HCT116 (cell line): ENCODE data around the gene MTM1. TPM values are rescaled to one million over a fixed set of nuclear protein-coding genes. Genes with fewer than 3 reads are reported as not detected.

ENCODE experiments used
- ATAC-seq: fragments of 200-7000 bp; cut with Tn5 transposase; 2 replicates; pipeline ENCODE4 v1.9.1; 2020; ENCODE audit warnings: mild to moderate bottlenecking, moderate library complexity
- Bru-seq: library from RNA; stranded (reverse); fragments of 400-500 nt; gene quantifications from one replicate; lab custom pipeline; 2021; lab: Mats Ljungman, UMichigan
- BruChase-seq, 2 experiments: library from RNA; stranded (reverse); fragments of 400-500 nt; gene quantifications; one replicate each; lab custom pipeline; 2021; lab: Mats Ljungman, UMichigan
- BruUV-seq: library from RNA; stranded (reverse); fragments of 400-500 nt; replicated peaks from 2 replicates; lab custom pipeline; 2021; lab: Mats Ljungman, UMichigan
- CTCF ChIA-PET: fragments of 300-600 bp; sonication (Branson Sonifier 250); formaldehyde crosslinking; loops from one replicate; lab custom pipeline; 2021; ENCODE audit warnings: antibody characterized with exemption; lab: Charles Lee
- POLR2A ChIA-PET: fragments of 300-600, 350-600 bp; sonication (Branson Sonifier 250); formaldehyde crosslinking; loops from one replicate; lab custom pipeline; 2021; ENCODE audit warnings: antibody characterized with exemption; lab: Charles Lee
- RAD21 ChIA-PET, 2 experiments: fragments of 300-600 bp; sonication (Branson Sonifier 250); formaldehyde crosslinking; loops; one replicate each; lab custom pipeline; 2023; ENCODE audit warnings: low total read pairs in 2 of 2; ENCODE audit not compliant: uncharacterized antibody in 2 of 2, unreplicated experiment in 2 of 2, low non-redundant PET in 1 of 2; lab: Charles Lee
- DNase-seq: peaks from one replicate; pipeline ENCODE4 v3.0.0-alpha.2; 2010; ENCODE audit warnings: low read depth, low spot score
- H2AFZ ChIP-seq: fragments of 200-600 bp; shearing (Covaris generic), sonication (generic); 2 replicates; pipeline ENCODE4 v1.6.1; 2017; ENCODE audit warnings: low read depth, mixed run types, mixed read lengths, antibody characterized with exemption, low read length; ENCODE audit not compliant: poor library complexity, severe bottlenecking
- H3K27ac ChIP-seq: 2 replicates; pipeline ENCODE4 v1.5.1; 2012; ENCODE audit warnings: low read depth, low read length
- H3K27me3 ChIP-seq: fragments of 200-600 bp; sonication (generic); 2 replicates; pipeline ENCODE4 v1.6.1; 2016; ENCODE audit warnings: mixed run types, low read length, mixed read lengths; ENCODE audit not compliant: insufficient read depth
- H3K36me3 ChIP-seq, 2 experiments: fragments of 200-500 bp in 1 of 2; fragments of 200-600 bp in 1 of 2; sonication (Bioruptor generic) in 1 of 2; sonication (generic) in 1 of 2; 2 replicates each; pipeline versions ENCODE4 v1.5.1 to v1.6.1; 2014 to 2016; ENCODE audit warnings: low read length in 2 of 2, inconsistent platforms in 1 of 2, mixed read lengths in 1 of 2, mixed run types in 1 of 2; ENCODE audit not compliant: insufficient read depth in 2 of 2, control insufficient read depth in 1 of 2
- H3K4me1 ChIP-seq, 2 experiments: fragments of 200-600 bp in 1 of 2; sonication (generic) in 1 of 2; 2 replicates each; pipeline versions ENCODE4 v1.5.1 to v1.6.1; 2012 to 2017; ENCODE audit warnings: low read length in 2 of 2, inconsistent platforms in 1 of 2, mild to moderate bottlenecking in 1 of 2, mixed read lengths in 1 of 2, mixed run types in 1 of 2, moderate library complexity in 1 of 2; ENCODE audit not compliant: insufficient read depth in 2 of 2, control insufficient read depth in 1 of 2
- H3K4me2 ChIP-seq: fragments of 200-600 bp; sonication (generic); 2 replicates; pipeline ENCODE4 v1.6.1; 2017; ENCODE audit warnings: mixed run types, low read length, mixed read lengths
- H3K4me3 ChIP-seq, 2 experiments: fragments of 200-600 bp in 1 of 2; sonication (generic) in 1 of 2; replicated peaks in 1 of 2; 2 replicates each; pipeline ENCODE4 v1.5.1; 2011 to 2016; ENCODE audit warnings: low read length in 2 of 2, control low read depth in 1 of 2, low read depth in 1 of 2, mild to moderate bottlenecking in 1 of 2, mixed read lengths in 1 of 2, mixed run types in 1 of 2
- H3K79me2 ChIP-seq: fragments of 200-600 bp; sonication (generic); 2 replicates; pipeline ENCODE4 v1.6.1; 2017; ENCODE audit warnings: mild to moderate bottlenecking, mixed run types, low read length, moderate library complexity, mixed read lengths; ENCODE audit not compliant: insufficient read depth
- H3K9ac ChIP-seq: fragments of 200-600 bp; sonication (generic); 2 replicates; pipeline ENCODE4 v1.6.1; 2016; ENCODE audit warnings: low read length, mixed read lengths
- H3K9me2 ChIP-seq: fragments of 200-600 bp; sonication (generic), shearing (Covaris generic); 2 replicates; pipeline ENCODE4 v1.6.1; 2017; ENCODE audit warnings: mixed run types, mild to moderate bottlenecking, moderate library complexity; ENCODE audit not compliant: insufficient read depth
- H3K9me3 ChIP-seq, 2 experiments: fragments of 200-500 bp in 1 of 2; fragments of 200-600 bp in 1 of 2; sonication (Bioruptor generic) in 1 of 2; sonication (generic) in 1 of 2; 2 replicates each; pipeline ENCODE4 v1.6.1; 2014 to 2017; ENCODE audit warnings: low read length in 2 of 2, mixed read lengths in 2 of 2, inconsistent platforms in 1 of 2, low read depth in 1 of 2, mild to moderate bottlenecking in 1 of 2, mixed run types in 1 of 2, moderate library complexity in 1 of 2; ENCODE audit not compliant: control insufficient read depth in 1 of 2, insufficient read depth in 1 of 2
- H4K20me1 ChIP-seq: fragments of 200-600 bp; sonication (generic), shearing (Covaris generic); 2 replicates; pipeline ENCODE4 v1.6.1; 2017; ENCODE audit warnings: mixed run types, mild to moderate bottlenecking, moderate library complexity; ENCODE audit not compliant: insufficient read depth
- CBX3 ChIP-seq: IDR thresholded peaks from 2 replicates; pipeline ENCODE4 v1.6.1; 2012; ENCODE audit warnings: low read depth
- ELF1 ChIP-seq: IDR thresholded peaks from 2 replicates; pipeline ENCODE4 v1.6.1; 2012; ENCODE audit warnings: low read depth, borderline replicate concordance
- EZH2phosphoT487 ChIP-seq: fragments of 200-600 bp; IDR thresholded peaks from 2 replicates; pipeline ENCODE4 v1.6.1; 2018; ENCODE audit warnings: antibody characterized with exemption, borderline replicate concordance
- JUND ChIP-seq: IDR thresholded peaks from 2 replicates; pipeline ENCODE4 v1.6.1; 2012
- POLR2A ChIP-seq: IDR thresholded peaks from 2 replicates; pipeline ENCODE4 v1.7.0; 2011; ENCODE audit warnings: borderline replicate concordance; ENCODE audit not compliant: insufficient read depth, insufficient read length; ENCODE audit errors: extremely low read depth
- POLR2AphosphoS5 ChIP-seq: IDR thresholded peaks from 2 replicates; pipeline ENCODE4 v1.6.1; 2011; ENCODE audit warnings: mild to moderate bottlenecking, low read depth, low read length, moderate library complexity
- SP1 ChIP-seq: IDR thresholded peaks from 2 replicates; pipeline ENCODE4 v1.6.1; 2012; ENCODE audit warnings: low read depth
- SRF ChIP-seq: IDR thresholded peaks from 2 replicates; pipeline ENCODE4 v1.6.1; 2012; ENCODE audit warnings: low read depth
- TCF7L2 ChIP-seq: IDR thresholded peaks from 2 replicates; pipeline ENCODE4 v1.7.0; 2011; ENCODE audit warnings: borderline replicate concordance, inconsistent platforms; ENCODE audit not compliant: insufficient read depth, insufficient read length; ENCODE audit errors: extremely low read depth
- YY1 ChIP-seq: IDR thresholded peaks from 2 replicates; pipeline ENCODE4 v1.6.1; 2011; ENCODE audit warnings: low read length, low read depth, moderate library complexity, mild to moderate bottlenecking; ENCODE audit not compliant: insufficient replicate concordance; ENCODE audit errors: extremely low read depth
- ZBTB33 ChIP-seq: IDR thresholded peaks from 2 replicates; pipeline ENCODE4 v1.6.1; 2011; ENCODE audit warnings: mild to moderate bottlenecking, low read length, moderate library complexity; ENCODE audit not compliant: insufficient replicate concordance; ENCODE audit errors: extremely low read depth
- ZFX ChIP-seq: fragments of 450-650 bp; IDR thresholded peaks from 2 replicates; pipeline ENCODE4 v1.6.1; 2017
- ZNF274 ChIP-seq: fragments of 200-500 bp; sonication (Bioruptor generic); IDR thresholded peaks from 2 replicates; pipeline ENCODE4 v1.6.1; 2014; ENCODE audit warnings: mild to moderate bottlenecking, low read depth, low read length, inconsistent platforms
- intact Hi-C: fragments of 100-400 bp; cut with micrococcal nuclease; formaldehyde crosslinking; loops from 2 replicates; pipeline ENCODE4 v1.10.0; 2022
- long read RNA-seq: library from polyadenylated mRNA; unstranded; transcript quantifications from one replicate; pipeline ENCODE4 v2.0.0, GENCODE V29; 2021; ENCODE audit not compliant: unreplicated experiment
- polyA plus RNA-seq: library from polyadenylated mRNA; unstranded; fragments of >200 nt; gene quantifications from 2 replicates; pipeline ENCODE4 v1.2.1, GENCODE V29; 2012; ENCODE audit warnings: missing spikeins
- total RNA-seq: library from RNA; stranded (reverse); gene quantifications from one replicate; pipeline ENCODE4 v1.2.1, GENCODE V29; 2021; ENCODE audit not compliant: unreplicated experiment
- TF ChIP-seq, protein P1 (sequence below): IDR thresholded peaks from 2 replicates; pipeline ENCODE4 v1.6.1; 2012
- TF ChIP-seq, protein P2 (sequence below): IDR thresholded peaks from 2 replicates; pipeline ENCODE4 v1.6.1; 2012; ENCODE audit warnings: low read depth
- TF ChIP-seq, protein P3 (sequence below): IDR thresholded peaks from 2 replicates; pipeline ENCODE4 v1.6.1; 2012

The MTM1 gene
- total RNA-seq (6.5 TPM), Bru-seq, nascent RNA (percentile 57 among the genes with signal in this experiment), BruChase-seq, experiment 1, labeled RNA remaining after a 6-hour chase (percentile 47 among the genes with signal in this experiment), BruChase-seq, experiment 2, labeled RNA remaining after a 2-hour chase (percentile 59 among the genes with signal in this experiment)
- 1.9 and 2.7 TPM in 2 replicates for polyA plus RNA-seq
- long read RNA-seq, transcript MTM1-203 (15 exons, 3,593 nt), result major isoform, 18 of 26 reads
- long read RNA-seq, partial matches to known transcripts, result 4 of 26 reads
- long read RNA-seq, other reads (novel, unspliced or antisense), result 4 of 26 reads

DNA sequence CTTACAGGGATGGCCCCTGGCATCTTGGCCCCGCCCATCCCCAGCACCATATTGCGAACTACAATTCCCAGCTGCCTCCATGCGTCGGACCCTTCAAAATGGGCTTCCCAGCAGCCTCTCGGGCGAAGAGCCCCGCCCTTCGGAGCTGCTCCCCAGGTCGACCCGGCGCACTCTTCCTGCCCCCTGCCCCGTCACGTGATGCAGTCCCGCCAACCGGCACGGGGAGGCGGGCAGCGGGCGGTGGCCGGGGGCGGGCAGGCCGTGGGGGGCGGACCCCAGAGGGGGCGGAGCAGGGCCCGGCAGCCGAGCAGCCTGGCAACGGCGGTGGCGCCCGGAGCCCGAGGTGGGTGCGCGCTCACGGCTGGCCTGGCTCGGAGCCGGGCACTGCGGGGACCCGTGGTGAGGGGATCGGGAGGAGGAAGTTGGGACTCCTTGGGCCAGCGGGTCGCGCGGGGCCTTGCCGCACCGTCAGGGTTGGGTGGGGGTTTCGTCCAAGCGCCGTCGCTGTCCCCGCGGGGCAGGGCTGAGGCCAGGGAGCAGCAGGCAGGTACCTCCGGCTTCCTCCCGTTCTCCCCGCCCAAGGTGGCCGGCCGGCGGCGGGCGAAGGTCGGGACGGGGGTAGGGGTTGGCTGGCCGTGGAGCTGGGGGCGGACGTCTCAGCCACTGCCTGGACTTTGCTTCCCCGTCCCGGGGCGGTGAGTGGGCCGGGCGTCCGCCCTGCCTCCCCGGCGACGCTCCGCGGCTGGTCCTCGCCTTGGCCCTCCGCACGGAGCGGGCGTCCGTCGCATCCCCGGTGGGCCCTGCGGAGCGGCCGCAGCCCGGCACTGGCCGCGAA lies at the start of gene MTM1:
Gene MTM1, plus strand, starts transcription at position 302 of the 835 bp plus-strand sequence. CDS start 23,994 bp downstream, outside the sequence.
- CTCF ChIA-PET, result no interaction called here

More for the DNA sequence above, at the start of gene MTM1:
- DNase-seq (peak; percentile 84), ATAC-seq (peak; percentile 92)
- Histone ChIP-seq H4K20me1 (no peaks in the 10 kb centered on the region), H3K4me2 (peak within 1 kb of the TSS; percentile 78), H3K79me2 (peaks cover 2% of the 10 kb centered on the region; the same call in 1 of the 2 replicates), H2AFZ (peak within 1 kb of the TSS; percentile 82), H3K36me3 (no peaks in the 10 kb centered on the region), H3K27ac (peak within 1 kb of the TSS; percentile 40; the same call in 1 of the 2 replicates), H3K9me2 (no peaks in the 10 kb centered on the region), H3K4me1 (peaks cover 5 to 33% of the 10 kb centered on the region in 2 experiments), H3K9me3 (no peaks in the 10 kb centered on the region), H3K4me3 (peak within 1 kb of the TSS; percentile 55 to 66), H3K9ac (peak within 1 kb of the TSS; percentile 67), H3K27me3 (no peaks in the 10 kb centered on the region)
- no TSS peak for BruUV-seq
- intact Hi-C loops, result no loop called here
- TF ChIP-seq SRF, result peak; percentile 50
- peak; percentile 66 for TF ChIP-seq POLR2AphosphoS5
- TF ChIP-seq, protein P1, sequence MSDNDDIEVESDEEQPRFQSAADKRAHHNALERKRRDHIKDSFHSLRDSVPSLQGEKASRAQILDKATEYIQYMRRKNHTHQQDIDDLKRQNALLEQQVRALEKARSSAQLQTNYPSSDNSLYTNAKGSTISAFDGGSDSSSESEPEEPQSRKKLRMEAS, result 0 out of 2 replicates have a peak, but pooled peaks have one; percentile 29
- no peak for TF ChIP-seq ELF1
- no peak for TF ChIP-seq ZNF274
- peak; percentile 65 for TF ChIP-seq SP1
- TF ChIP-seq, protein P2, sequence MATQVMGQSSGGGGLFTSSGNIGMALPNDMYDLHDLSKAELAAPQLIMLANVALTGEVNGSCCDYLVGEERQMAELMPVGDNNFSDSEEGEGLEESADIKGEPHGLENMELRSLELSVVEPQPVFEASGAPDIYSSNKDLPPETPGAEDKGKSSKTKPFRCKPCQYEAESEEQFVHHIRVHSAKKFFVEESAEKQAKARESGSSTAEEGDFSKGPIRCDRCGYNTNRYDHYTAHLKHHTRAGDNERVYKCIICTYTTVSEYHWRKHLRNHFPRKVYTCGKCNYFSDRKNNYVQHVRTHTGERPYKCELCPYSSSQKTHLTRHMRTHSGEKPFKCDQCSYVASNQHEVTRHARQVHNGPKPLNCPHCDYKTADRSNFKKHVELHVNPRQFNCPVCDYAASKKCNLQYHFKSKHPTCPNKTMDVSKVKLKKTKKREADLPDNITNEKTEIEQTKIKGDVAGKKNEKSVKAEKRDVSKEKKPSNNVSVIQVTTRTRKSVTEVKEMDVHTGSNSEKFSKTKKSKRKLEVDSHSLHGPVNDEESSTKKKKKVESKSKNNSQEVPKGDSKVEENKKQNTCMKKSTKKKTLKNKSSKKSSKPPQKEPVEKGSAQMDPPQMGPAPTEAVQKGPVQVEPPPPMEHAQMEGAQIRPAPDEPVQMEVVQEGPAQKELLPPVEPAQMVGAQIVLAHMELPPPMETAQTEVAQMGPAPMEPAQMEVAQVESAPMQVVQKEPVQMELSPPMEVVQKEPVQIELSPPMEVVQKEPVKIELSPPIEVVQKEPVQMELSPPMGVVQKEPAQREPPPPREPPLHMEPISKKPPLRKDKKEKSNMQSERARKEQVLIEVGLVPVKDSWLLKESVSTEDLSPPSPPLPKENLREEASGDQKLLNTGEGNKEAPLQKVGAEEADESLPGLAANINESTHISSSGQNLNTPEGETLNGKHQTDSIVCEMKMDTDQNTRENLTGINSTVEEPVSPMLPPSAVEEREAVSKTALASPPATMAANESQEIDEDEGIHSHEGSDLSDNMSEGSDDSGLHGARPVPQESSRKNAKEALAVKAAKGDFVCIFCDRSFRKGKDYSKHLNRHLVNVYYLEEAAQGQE, result no peak
- TF ChIP-seq ZBTB33, result no peak
- no peak for TF ChIP-seq CBX3
- no peak for TF ChIP-seq JUND
- TF ChIP-seq POLR2A, result no peak
- TF ChIP-seq ZFX, result peak; percentile 53
- TF ChIP-seq, protein P3, sequence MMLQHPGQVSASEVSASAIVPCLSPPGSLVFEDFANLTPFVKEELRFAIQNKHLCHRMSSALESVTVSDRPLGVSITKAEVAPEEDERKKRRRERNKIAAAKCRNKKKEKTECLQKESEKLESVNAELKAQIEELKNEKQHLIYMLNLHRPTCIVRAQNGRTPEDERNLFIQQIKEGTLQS, result no peak
- no peak for TF ChIP-seq EZH2phosphoT487
- TF ChIP-seq YY1, result peak; percentile 77
- peak; percentile 85 for TF ChIP-seq TCF7L2
- ChIA-PET POLR2A (interaction anchor here (0.6 kb wide), 1 partner anchor 11 kb away, joined by 3 read pairs; no protein-coding TSS in a partner anchor), RAD21 (no interaction called here)
